GM21786 (cell line): ENCODE data around the gene RTP5.
"Not testable (repeated sequence)": the region's sequence is repeated elsewhere in the genome, so short reads cannot be mapped to it uniquely, and the experiment has no call there.

Source experiments
- ATAC-seq: cut with Tn5 transposase; IDR thresholded peaks from one replicate; pipeline ENCODE4 v1.9.1; 2021; ENCODE audit not compliant: unreplicated experiment

Gene RTP5

DNA sequence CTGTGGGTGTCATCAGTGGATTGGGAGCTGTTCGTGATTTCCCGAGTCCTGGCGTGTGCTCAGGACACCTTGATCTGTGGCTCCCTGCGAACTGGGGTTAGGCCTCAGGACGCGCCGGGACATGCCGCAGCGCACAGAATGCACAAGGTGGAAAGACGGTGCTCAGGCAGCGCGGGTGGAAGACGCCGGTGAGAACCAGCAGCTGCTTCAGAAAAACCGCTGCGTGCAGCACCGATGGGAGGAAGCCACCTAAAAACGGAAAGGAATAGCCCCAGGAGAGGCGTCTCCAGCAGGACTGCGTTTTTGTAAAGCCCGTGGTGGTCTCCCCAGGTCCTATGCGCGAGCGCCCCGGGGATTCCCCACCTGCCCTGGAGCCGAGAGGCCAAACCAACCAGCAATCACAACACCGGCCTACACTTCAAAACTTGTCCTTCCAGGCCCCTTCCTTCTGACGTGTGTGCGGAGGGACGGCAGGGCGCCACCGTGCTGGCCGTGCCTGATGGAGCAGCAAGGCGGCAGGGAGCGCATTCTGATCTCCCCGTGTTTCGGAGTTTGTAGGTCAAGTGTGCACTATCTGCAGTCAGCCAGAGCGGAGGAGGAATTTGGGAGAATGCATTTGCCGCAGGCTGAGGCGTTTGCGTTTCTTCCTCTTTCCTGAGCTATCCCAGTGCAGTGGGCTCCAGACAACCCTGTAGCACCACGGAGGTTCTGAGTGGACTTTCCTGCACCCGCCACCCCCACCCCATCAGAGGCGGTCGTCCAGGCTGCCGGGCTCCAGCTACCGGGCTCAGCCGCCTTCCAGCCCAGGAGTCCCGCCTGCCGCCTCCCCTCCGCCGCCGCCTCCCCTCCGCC lies 32.2 kb downstream of the RTP5 start:
- no peak for ATAC-seq

DNA sequence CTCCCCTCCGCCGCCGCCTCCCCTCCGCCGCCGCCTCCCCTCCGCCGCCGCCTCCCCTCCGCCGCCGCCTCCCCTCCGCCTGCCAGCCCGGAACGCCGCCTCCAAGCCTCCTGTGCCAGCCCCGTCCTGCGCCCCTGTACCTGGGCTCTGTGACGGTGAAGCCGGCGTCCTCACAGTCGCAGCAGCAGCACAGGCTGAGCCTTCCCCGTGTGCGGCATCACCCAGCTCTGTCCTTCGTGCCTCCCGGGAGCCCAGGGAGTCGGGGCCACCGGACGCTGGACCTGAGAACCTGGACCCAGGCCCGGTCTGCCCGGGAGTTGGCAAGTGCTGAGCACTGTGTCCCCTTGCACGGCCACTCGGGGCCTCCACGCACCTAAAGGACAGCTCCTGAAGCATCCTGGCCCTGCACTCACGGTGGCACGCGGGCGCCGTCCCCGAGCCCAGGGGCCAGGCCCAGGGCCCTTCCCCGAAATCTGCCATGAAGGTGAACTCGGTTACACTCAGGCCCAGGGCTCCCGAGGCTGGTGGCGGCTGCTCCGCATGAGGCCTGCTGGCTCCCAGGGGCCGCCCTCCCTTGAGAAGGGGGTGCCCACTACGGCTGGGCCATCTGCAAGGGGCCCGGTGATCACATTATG lies 32.9 kb downstream of the RTP5 start:
- no peak for ATAC-seq

DNA sequence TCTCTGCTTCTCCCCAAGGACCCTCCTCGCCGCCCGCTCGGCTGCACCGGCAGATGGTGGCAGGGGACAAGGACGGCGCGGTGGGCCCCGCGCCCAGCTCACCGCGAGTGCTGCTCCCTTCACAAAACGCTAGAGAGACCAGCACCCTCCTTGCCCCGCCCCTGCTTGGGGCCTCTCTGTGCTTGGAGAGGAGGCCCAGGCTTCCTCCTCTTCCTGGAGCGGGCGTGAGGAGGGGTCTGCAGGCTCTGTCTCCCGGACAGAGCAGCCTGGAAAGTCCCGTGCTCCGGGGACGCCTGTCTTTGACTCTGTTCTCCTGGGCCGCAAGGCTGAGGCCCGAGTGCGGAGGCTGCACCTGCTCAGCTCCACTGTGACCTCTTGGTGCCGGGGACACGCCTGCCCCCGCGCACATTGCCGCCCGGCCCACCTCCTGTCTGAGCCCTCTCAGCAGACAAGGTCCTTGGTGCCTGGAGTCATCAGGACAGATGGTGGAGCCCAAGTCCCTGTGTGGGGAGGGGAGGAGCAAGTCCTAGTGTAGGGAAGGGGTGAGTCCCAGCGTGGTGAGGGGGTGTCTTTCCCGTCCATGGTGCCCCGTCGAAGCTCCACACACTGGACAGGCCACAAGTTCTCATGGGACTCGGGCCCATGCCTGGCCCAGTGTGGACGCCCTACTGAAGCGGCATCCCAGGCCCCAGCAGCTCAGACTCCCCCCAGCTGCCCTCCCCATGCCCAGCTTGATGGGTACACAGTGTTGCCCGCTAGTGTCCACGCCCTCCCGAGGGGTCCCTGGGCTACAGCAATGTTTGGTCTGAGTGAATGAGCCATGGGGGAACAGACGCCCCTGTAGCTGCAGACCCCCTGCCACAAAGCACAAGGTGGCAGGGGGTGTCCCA lies 33.8 kb downstream of the RTP5 start:
- ATAC-seq = no peak

- no peak for ATAC-seq
Observed at GRCh38 chr2:241904011-241904718, 34.6 kb downstream of the RTP5 start.

DNA sequence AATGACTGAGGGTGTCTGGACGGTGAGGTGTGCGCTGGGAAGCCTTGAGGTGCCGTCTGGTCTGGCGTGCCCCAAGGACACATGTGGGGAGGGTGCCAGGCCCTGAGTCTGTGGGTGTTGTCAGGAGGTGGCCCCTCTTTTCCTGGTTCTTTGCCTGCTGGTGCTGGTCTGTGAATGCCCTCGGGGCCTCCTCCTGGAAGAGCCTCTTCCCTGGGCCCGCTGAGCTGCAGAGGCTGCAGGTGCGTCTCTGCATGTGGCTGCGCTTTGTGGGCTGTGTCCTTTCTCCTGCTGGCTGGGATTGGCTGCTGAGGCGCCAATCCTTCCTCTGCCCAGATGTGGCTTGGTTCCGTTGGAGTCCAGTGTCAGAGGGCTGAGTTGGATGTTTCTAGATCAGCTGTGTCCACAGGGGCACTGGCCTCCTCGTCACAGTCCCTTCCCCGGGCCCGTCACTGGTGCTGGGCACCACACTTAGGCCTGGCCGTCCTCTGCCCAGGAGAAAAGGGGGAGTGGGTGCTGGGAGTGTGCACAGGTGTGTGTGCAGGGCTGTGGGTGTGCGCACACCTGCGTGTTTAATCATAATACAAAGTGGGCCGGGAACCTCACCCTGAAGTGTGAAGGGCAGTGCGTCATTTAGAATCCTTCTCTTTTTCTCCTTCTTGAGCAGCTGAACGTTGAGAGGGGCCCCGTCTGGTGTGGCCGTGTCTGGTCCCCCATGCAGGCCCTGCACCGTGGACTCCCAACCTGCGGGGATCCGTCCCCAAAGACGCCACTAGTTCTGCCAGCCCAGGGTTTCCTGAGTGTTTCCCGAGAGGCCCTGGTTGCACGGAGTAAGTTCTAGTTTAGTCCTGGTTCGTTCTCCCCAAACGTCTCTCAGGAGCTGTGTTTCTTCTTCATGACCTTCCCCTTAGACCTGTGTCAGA lies 35.5 kb downstream of the RTP5 start:
- ATAC-seq = no peak

DNA sequence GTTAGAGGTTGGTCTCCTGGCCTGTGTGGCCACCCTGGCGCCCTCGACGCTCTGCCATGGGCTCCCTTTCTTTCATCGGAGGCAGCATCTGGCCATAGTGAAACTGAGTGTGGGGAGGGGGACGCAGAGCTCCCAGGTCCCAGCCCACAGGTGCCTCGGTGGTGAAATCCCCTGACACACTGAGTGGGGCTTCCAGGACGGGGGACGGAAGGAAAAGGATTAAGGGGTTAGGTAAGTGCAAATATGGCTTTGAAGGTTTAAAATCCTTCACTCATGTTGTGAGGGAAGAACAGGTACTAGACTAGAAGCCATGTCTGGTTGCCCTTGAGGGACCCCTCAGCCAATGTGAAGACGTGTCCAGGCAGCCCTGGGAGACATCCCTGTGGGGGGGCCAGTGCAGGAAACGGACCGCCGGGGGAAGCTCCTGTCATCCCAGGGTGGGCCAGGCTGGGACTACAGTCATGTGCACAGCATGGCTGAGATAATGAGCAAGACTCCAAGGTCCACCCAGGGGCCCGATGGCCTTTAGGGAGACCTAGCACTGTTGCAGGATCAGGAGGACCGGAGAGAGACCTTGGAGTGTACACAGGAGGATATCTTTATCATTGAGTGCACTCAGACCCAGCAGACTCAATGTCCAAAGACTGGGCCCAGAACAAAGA lies 36.3 kb downstream of the RTP5 start:
- ATAC-seq = no peak

GRCh38 chr2:241906378-241906770 lies 36.8 kb downstream of the RTP5 start:
- not testable (repeated sequence) for ATAC-seq

GRCh38 chr2:241906826-241907570 lies 37.5 kb downstream of the RTP5 start:
- ATAC-seq = no peak

DNA sequence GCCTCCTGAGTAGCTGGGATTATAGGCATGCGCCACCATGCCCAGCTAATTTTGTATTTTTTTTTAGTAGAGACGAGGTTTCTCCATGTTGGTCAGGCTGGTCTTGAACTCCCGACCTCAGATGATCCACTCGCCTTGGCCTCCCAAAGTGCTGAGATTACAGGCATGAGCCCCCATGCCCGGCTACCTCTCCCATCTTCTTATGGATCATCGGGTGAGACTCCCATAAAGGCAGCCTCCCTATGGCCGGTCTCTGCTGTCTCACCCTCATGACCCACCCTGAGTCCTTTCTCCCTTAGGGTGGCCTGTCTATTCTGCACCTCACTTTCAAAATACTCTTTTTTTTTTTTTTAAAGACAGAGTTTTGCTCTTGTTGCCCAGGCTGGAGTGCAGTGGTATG lies 38.3 kb downstream of the RTP5 start:
- ATAC-seq = not testable (repeated sequence)

DNA sequence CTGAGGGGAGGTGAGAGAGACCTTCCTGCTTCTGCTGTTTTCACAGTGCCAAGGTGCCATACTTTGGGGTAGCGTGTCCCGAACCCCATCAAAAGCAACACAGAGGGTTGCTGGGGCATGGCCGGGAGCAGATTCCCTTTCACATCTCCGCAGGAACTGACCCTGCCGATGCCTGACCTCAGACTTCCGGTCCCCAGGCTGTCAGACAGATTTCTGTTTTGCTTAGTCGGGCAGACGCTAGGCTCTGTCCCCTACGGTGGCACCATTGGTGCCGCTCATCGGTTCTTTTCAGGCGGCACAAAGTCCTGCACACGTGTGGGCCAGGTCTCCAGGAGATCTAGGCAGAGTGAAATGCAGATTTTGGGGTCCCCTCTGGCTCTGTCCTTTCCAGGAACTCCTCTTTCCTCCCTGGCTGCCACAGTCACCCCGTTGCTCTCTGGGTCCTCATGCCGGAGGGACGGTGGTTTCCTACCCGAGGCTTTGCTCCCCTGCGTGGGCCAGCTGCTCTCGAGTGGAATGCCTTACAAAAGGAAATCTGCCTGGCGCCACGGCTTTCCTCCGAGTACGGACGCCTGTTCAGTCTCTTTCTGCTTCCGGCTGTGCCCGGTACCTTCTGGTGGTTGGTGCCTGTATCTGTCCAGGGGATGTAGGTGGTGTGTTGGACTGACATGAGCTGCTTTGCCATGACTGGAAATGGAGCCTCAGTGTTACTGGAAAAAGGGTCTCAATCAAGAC lies 39.3 kb downstream of the RTP5 start:
- ATAC-seq = no peak

- ATAC-seq = no peak
Observed at GRCh38 chr2:241909769-241910168, 40.2 kb downstream of the RTP5 start.

- ATAC-seq = no peak
Observed at GRCh38 chr2:241910604-241911520, 41.3 kb downstream of the RTP5 start.

GRCh38 chr2:241911551-241911950 lies 42.0 kb downstream of the RTP5 start:
- ATAC-seq = no peak

DNA sequence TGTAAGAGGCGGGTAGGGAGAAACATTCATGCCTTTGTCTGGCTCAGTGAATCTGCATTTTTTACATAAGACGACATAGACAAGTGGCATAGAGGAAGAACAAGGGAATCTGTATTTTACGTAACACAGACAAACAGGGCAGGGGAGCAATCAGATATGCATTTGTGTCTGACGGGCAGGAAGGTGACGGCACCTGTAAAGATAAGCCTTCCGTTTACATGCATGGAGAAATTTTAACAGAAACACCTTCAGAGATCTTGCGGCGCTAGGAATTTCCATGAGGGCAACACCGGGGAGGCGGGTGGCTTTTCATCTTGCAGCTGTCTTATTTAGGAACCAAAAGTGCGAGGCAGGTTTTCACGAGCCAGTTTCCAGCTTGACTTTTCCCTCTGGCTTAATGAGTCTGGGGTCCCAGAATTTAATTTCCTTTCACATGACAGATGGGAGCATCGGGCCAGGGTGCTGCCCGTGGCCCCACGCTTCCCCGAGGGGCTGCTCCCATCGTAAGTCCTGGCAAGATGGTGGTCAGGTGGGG lies 42.6 kb downstream of the RTP5 start:
- ATAC-seq = no peak

DNA sequence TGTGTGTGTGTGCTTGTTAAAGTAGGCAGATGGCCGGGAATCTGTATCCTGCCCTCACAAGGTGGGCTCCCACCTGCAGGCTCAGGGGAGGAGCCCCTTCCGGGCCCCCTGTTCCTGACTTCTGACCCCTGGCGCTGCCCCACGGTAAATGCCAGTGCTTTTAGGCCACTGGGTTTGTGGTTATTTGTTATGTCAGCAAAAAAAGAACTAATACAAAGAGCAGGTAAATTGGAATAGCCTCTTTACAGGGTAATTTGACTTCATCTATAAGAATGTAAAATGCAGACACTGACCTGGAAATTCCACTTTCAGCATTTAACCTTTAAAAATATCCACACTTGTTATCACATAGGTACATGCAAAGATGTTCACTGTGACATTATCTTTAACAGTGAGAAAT lies 44.2 kb downstream of the RTP5 start:
- no peak for ATAC-seq

- no peak for ATAC-seq
Observed at GRCh38 chr2:241914542-241914941, 45.0 kb downstream of the RTP5 start.

- not testable (repeated sequence) for ATAC-seq
Observed at GRCh38 chr2:241921631-241922030, 52.1 kb downstream of the RTP5 start.
